HEK293 (cell line): Measurements from ENCODE around the gene FRY.

Experiments
- CTCF ChIA-PET: fragments of 350-600 bp; formaldehyde crosslinking; extraction: SDS; loops from one replicate; lab custom pipeline; 2021; ENCODE audit warnings: antibody characterized with exemption; lab: Yijun Ruan, JAX
- POLR2A ChIA-PET: fragments of 300-600 bp; formaldehyde crosslinking; extraction: SDS; loops from one replicate; lab custom pipeline; 2020; ENCODE audit warnings: antibody characterized with exemption, inconsistent platforms; lab: Yijun Ruan, JAX
- H3K27ac ChIP-seq: fragments of 200-500 bp; sonication (Bioruptor generic); 2 replicates; pipeline ENCODE4 v1.5.1; 2014; ENCODE audit warnings: low read depth, low read length, control low read depth, inconsistent platforms; ENCODE audit errors: extremely low read depth
- H3K36me3 ChIP-seq, 2 experiments: fragments of 200-500 bp in 1 of 2; sonication (Bioruptor generic) in 1 of 2; 1 replicate in 1 of 2; 2 replicates in 1 of 2; pipeline ENCODE4 v1.5.1; 2014 to 2017; ENCODE audit warnings: inconsistent platforms in 2 of 2, low read length in 2 of 2; ENCODE audit not compliant: control insufficient read depth in 2 of 2, insufficient read depth in 1 of 2
- H3K4me1 ChIP-seq: fragments of 200-500 bp; sonication (Bioruptor generic); 2 replicates; pipeline ENCODE4 v1.5.1; 2014; ENCODE audit warnings: mild to moderate bottlenecking, low read length, inconsistent platforms; ENCODE audit not compliant: control insufficient read depth, insufficient read depth
- H3K4me3 ChIP-seq: 2 replicates; pipeline ENCODE4 v1.5.1; 2011; ENCODE audit warnings: low read depth, mild to moderate bottlenecking, control low read depth, low read length, moderate library complexity
- H3K9me3 ChIP-seq: fragments of 200-500 bp; sonication (Bioruptor generic); 2 replicates; pipeline ENCODE4 v1.5.1; 2014; ENCODE audit warnings: low read depth, low read length, inconsistent platforms; ENCODE audit not compliant: control insufficient read depth, insufficient read depth
- BCL11A ChIP-seq: fragments of 450-650 bp; formaldehyde crosslinking; IDR thresholded peaks from 2 replicates; pipeline ENCODE4 v1.5.1; 2016; ENCODE audit warnings: low read depth, missing biosample characterization, missing genetic modification characterization
- GFI1B ChIP-seq: fragments of 450-650 bp; formaldehyde crosslinking; IDR thresholded peaks from 2 replicates; pipeline ENCODE4 v1.5.1; 2016; ENCODE audit warnings: missing biosample characterization, missing genetic modification characterization
- IKZF3 ChIP-seq: fragments of 450-650 bp; IDR thresholded peaks from 2 replicates; pipeline ENCODE4 v1.5.0; 2018; ENCODE audit warnings: missing biosample characterization, mild to moderate bottlenecking, missing genetic modification characterization, moderate library complexity
- PRDM1 ChIP-seq: fragments of 450-650 bp; formaldehyde crosslinking; IDR thresholded peaks from 2 replicates; pipeline ENCODE4; 2016; ENCODE audit warnings: missing biosample characterization, missing genetic modification characterization
- ZFP37 ChIP-seq: fragments of 450-650 bp; formaldehyde crosslinking; IDR thresholded peaks from 2 replicates; pipeline ENCODE4 v1.5.1; 2016; ENCODE audit warnings: missing biosample characterization, missing genetic modification characterization
- ZNF146 ChIP-seq: fragments of 450-650 bp; formaldehyde crosslinking; IDR thresholded peaks from 2 replicates; pipeline ENCODE4 v1.5.1; 2016; ENCODE audit warnings: missing biosample characterization, missing genetic modification characterization
- ZNF211 ChIP-seq: fragments of 450-650 bp; formaldehyde crosslinking; IDR thresholded peaks from 2 replicates; pipeline ENCODE4 v1.5.1; 2016; ENCODE audit warnings: low read depth, missing biosample characterization, missing genetic modification characterization
- ZNF223 ChIP-seq: fragments of 450-650 bp; formaldehyde crosslinking; IDR thresholded peaks from 2 replicates; pipeline ENCODE4 v1.5.1; 2016; ENCODE audit warnings: missing biosample characterization, missing genetic modification characterization
- ZNF274 ChIP-seq, 2 experiments: fragments of 200-500 bp in 1 of 2; fragments of 450-650 bp in 1 of 2; sonication (Bioruptor generic) in 1 of 2; formaldehyde crosslinking in 1 of 2; IDR thresholded peaks; 2 replicates each; pipeline versions ENCODE4 v1.5.1 to v1.6.1; 2014 to 2016; ENCODE audit warnings: borderline replicate concordance in 1 of 2, inconsistent platforms in 1 of 2, low read length in 1 of 2, missing biosample characterization in 1 of 2, missing genetic modification characterization in 1 of 2
- ZNF324 ChIP-seq: fragments of 450-650 bp; formaldehyde crosslinking; IDR thresholded peaks from 2 replicates; pipeline ENCODE4 v1.5.1; 2016; ENCODE audit warnings: missing biosample characterization, missing genetic modification characterization
- ZNF391 ChIP-seq: fragments of 450-650 bp; formaldehyde crosslinking; IDR thresholded peaks from 2 replicates; pipeline ENCODE4 v1.5.1; 2016; ENCODE audit warnings: low read depth, missing biosample characterization, missing genetic modification characterization, borderline replicate concordance
- ZNF433 ChIP-seq: fragments of 450-650 bp; formaldehyde crosslinking; IDR thresholded peaks from 2 replicates; pipeline ENCODE4 v1.5.1; 2016; ENCODE audit warnings: missing biosample characterization, missing genetic modification characterization, low read depth
- ZNF529 ChIP-seq: fragments of 450-650 bp; formaldehyde crosslinking; IDR thresholded peaks from 2 replicates; pipeline ENCODE4 v1.5.1; 2017; ENCODE audit warnings: missing genetic modification characterization, missing biosample characterization; ENCODE audit not compliant: insufficient replicate concordance
- ZNF585B ChIP-seq: fragments of 450-650 bp; formaldehyde crosslinking; IDR thresholded peaks from 2 replicates; pipeline ENCODE4 v1.5.1; 2016; ENCODE audit warnings: missing biosample characterization, missing genetic modification characterization
- ZNF626 ChIP-seq: fragments of 450-650 bp; sonication (Bioruptor Pico); formaldehyde crosslinking; IDR thresholded peaks from 2 replicates; pipeline ENCODE4 v1.5.1; 2018; ENCODE audit warnings: missing biosample characterization, missing genetic modification characterization, inconsistent platforms
- ZNF701 ChIP-seq: fragments of 450-650 bp; formaldehyde crosslinking; IDR thresholded peaks from 2 replicates; pipeline ENCODE4 v1.5.1; 2016; ENCODE audit warnings: missing biosample characterization, missing genetic modification characterization
- ZSCAN30 ChIP-seq: fragments of 450-650 bp; IDR thresholded peaks from 2 replicates; pipeline ENCODE4 v1.5.1; 2018; ENCODE audit warnings: missing biosample characterization, mild to moderate bottlenecking, missing genetic modification characterization, moderate library complexity
- TF ChIP-seq, protein P1 (sequence below): sonication (generic); formaldehyde crosslinking; IDR thresholded peaks from 2 replicates; pipeline ENCODE4 v1.8.1; 2022; ENCODE audit warnings: mild to moderate bottlenecking, moderate library complexity, missing genetic modification reagents
- TF ChIP-seq, protein P2 (sequence below): fragments of 450-650 bp; formaldehyde crosslinking; optimal IDR thresholded peaks from 2 replicates; pipeline ENCODE3; 2016; ENCODE audit warnings: missing biosample characterization, mild to moderate bottlenecking, missing genetic modification characterization
- TF ChIP-seq, protein P3 (sequence below): fragments of 450-650 bp; formaldehyde crosslinking; IDR thresholded peaks from 2 replicates; pipeline ENCODE4 v1.5.1; 2017; ENCODE audit warnings: missing biosample characterization, missing genetic modification characterization
- TF ChIP-seq, protein P4 (sequence below): fragments of 450-650 bp; formaldehyde crosslinking; IDR thresholded peaks from 2 replicates; pipeline ENCODE4 v1.5.1; 2016; ENCODE audit warnings: missing biosample characterization, missing genetic modification characterization, borderline replicate concordance
- TF ChIP-seq, protein P5 (sequence below): fragments of 450-650 bp; formaldehyde crosslinking; IDR thresholded peaks from 2 replicates; pipeline ENCODE4 v1.5.1; 2016; ENCODE audit warnings: missing biosample characterization, missing genetic modification characterization
- TF ChIP-seq, protein P6 (sequence below): fragments of 450-650 bp; formaldehyde crosslinking; IDR thresholded peaks from 2 replicates; pipeline ENCODE4 v1.5.1; 2016; ENCODE audit warnings: missing biosample characterization, missing genetic modification characterization, borderline replicate concordance

Gene FRY

DNA sequence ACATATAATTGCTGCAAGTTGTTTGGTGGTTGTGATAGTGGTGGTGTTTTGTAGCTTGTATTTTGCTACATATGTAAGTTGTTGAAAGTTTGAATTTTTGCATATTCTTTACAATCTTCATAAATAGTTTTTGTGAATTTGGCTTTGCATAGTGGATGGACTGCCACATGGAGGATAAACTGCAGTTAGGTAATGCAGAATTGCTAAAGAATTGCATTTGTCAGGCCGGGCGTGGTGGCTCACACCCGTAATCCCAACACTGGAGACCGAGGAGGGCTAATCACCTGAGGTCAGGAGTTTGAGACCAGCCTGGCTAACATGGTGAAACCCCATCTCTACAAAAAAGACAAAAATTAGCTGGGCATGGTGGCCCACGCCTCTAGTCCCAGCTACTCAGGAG is 171.6 kb downstream of the FRY start:
- TF ChIP-seq ZNF223 (tag by site-specific recombination), result no peak
- no peak for TF ChIP-seq ZFP37 (tag by site-specific recombination)
- TF ChIP-seq PRDM1 (tag by site-specific recombination), result no peak
- no peak for TF ChIP-seq ZNF274 (IDR thresholded peaks at IDR 0.05; ENCODE audit: low read length)
- TF ChIP-seq ZNF274 (tag by site-specific recombination; IDR thresholded peaks at IDR 0.05; ENCODE audit: borderline replicate concordance), result no peak
- no peak for TF ChIP-seq ZNF585B (tag by site-specific recombination)
- TF ChIP-seq, protein P1, sequence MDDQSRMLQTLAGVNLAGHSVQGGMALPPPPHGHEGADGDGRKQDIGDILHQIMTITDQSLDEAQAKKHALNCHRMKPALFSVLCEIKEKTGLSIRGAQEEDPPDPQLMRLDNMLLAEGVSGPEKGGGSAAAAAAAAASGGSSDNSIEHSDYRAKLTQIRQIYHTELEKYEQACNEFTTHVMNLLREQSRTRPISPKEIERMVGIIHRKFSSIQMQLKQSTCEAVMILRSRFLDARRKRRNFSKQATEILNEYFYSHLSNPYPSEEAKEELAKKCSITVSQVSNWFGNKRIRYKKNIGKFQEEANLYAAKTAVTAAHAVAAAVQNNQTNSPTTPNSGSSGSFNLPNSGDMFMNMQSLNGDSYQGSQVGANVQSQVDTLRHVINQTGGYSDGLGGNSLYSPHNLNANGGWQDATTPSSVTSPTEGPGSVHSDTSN (CRISPR knock-in tag), result no peak
- no peak for TF ChIP-seq ZNF391
- TF ChIP-seq, protein P2, sequence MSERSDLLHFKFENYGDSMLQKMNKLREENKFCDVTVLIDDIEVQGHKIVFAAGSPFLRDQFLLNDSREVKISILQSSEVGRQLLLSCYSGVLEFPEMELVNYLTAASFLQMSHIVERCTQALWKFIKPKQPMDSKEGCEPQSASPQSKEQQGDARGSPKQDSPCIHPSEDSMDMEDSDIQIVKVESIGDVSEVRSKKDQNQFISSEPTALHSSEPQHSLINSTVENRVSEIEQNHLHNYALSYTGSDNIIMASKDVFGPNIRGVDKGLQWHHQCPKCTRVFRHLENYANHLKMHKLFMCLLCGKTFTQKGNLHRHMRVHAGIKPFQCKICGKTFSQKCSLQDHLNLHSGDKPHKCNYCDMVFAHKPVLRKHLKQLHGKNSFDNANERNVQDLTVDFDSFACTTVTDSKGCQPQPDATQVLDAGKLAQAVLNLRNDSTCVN, result no peak
- TF ChIP-seq ZNF626, result no peak
- no peak for TF ChIP-seq ZNF211 (tag by site-specific recombination)
- TF ChIP-seq GFI1B (tag by site-specific recombination), result no peak
- no peak for TF ChIP-seq ZNF529 (tag by site-specific recombination)
- TF ChIP-seq ZNF146 (tag by site-specific recombination), result no peak
- TF ChIP-seq, protein P3, sequence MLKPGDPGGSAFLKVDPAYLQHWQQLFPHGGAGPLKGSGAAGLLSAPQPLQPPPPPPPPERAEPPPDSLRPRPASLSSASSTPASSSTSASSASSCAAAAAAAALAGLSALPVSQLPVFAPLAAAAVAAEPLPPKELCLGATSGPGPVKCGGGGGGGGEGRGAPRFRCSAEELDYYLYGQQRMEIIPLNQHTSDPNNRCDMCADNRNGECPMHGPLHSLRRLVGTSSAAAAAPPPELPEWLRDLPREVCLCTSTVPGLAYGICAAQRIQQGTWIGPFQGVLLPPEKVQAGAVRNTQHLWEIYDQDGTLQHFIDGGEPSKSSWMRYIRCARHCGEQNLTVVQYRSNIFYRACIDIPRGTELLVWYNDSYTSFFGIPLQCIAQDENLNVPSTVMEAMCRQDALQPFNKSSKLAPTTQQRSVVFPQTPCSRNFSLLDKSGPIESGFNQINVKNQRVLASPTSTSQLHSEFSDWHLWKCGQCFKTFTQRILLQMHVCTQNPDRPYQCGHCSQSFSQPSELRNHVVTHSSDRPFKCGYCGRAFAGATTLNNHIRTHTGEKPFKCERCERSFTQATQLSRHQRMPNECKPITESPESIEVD (tag by site-specific recombination), result no peak
- TF ChIP-seq IKZF3 (tag by site-specific recombination), result no peak
- no peak for TF ChIP-seq ZNF433 (tag by site-specific recombination)
- H3K4me1 ChIP-seq, result peaks cover 12% of the 10 kb centered on the region
- POLR2A ChIA-PET, result no interaction called here
- CTCF ChIA-PET, result interaction anchor here (1.1 kb wide), 1 partner anchor 38 kb away, joined by 3 read pairs; no protein-coding TSS in a partner anchor
- no peak overlapping the region for H3K4me3 ChIP-seq
- no peak overlapping the region for H3K27ac ChIP-seq
- no peaks in the 10 kb centered on the region for H3K9me3 ChIP-seq
- no peaks in the 10 kb centered on the region for H3K36me3 ChIP-seq

DNA sequence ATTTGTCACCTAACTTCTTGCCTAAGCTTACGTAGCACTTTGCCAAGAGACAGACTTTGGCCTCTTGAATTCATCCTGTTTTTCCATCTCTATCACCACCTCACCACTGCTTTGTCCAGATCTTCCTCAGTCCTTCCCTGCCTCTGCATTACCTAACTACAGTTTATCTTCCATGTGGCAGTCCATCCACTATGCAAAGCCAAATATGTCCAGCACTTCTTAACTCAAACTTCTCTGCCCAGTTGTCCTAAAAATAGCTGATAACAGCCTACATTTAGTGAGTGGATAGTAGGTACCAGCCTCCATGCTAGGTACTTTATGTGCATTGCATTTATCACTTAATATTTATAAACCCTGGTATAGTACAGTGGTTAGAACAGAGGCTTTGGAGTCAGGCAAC is 172.2 kb downstream of the FRY start:
- H3K4me1 ChIP-seq, result peaks cover 12% of the 10 kb centered on the region
- H3K4me3 ChIP-seq, result no peak overlapping the region
- no peaks in the 10 kb centered on the region for H3K9me3 ChIP-seq
- H3K36me3 ChIP-seq, result no peaks in the 10 kb centered on the region
- ChIA-PET CTCF (no interaction called here), POLR2A (no interaction called here)
- H3K27ac ChIP-seq, result no peak overlapping the region
- TF ChIP-seq, protein P4, sequence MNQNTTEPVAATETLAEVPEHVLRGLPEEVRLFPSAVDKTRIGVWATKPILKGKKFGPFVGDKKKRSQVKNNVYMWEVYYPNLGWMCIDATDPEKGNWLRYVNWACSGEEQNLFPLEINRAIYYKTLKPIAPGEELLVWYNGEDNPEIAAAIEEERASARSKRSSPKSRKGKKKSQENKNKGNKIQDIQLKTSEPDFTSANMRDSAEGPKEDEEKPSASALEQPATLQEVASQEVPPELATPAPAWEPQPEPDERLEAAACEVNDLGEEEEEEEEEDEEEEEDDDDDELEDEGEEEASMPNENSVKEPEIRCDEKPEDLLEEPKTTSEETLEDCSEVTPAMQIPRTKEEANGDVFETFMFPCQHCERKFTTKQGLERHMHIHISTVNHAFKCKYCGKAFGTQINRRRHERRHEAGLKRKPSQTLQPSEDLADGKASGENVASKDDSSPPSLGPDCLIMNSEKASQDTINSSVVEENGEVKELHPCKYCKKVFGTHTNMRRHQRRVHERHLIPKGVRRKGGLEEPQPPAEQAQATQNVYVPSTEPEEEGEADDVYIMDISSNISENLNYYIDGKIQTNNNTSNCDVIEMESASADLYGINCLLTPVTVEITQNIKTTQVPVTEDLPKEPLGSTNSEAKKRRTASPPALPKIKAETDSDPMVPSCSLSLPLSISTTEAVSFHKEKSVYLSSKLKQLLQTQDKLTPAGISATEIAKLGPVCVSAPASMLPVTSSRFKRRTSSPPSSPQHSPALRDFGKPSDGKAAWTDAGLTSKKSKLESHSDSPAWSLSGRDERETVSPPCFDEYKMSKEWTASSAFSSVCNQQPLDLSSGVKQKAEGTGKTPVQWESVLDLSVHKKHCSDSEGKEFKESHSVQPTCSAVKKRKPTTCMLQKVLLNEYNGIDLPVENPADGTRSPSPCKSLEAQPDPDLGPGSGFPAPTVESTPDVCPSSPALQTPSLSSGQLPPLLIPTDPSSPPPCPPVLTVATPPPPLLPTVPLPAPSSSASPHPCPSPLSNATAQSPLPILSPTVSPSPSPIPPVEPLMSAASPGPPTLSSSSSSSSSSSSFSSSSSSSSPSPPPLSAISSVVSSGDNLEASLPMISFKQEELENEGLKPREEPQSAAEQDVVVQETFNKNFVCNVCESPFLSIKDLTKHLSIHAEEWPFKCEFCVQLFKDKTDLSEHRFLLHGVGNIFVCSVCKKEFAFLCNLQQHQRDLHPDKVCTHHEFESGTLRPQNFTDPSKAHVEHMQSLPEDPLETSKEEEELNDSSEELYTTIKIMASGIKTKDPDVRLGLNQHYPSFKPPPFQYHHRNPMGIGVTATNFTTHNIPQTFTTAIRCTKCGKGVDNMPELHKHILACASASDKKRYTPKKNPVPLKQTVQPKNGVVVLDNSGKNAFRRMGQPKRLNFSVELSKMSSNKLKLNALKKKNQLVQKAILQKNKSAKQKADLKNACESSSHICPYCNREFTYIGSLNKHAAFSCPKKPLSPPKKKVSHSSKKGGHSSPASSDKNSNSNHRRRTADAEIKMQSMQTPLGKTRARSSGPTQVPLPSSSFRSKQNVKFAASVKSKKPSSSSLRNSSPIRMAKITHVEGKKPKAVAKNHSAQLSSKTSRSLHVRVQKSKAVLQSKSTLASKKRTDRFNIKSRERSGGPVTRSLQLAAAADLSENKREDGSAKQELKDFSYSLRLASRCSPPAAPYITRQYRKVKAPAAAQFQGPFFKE (tag by site-specific recombination), result no peak
- TF ChIP-seq ZSCAN30 (tag by site-specific recombination), result no peak
- TF ChIP-seq BCL11A (tag by site-specific recombination), result no peak
- no peak for TF ChIP-seq ZNF324 (tag by site-specific recombination)
- TF ChIP-seq, protein P5, sequence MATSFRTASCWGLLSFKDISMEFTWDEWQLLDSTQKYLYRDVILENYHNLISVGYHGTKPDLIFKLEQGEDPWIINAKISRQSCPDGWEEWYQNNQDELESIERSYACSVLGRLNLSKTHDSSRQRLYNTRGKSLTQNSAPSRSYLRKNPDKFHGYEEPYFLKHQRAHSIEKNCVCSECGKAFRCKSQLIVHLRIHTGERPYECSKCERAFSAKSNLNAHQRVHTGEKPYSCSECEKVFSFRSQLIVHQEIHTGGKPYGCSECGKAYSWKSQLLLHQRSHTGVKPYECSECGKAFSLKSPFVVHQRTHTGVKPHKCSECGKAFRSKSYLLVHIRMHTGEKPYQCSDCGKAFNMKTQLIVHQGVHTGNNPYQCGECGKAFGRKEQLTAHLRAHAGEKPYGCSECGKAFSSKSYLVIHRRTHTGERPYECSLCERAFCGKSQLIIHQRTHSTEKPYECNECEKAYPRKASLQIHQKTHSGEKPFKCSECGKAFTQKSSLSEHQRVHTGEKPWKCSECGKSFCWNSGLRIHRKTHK (tag by site-specific recombination), result no peak
- TF ChIP-seq ZNF701 (tag by site-specific recombination), result no peak
- TF ChIP-seq, protein P6, sequence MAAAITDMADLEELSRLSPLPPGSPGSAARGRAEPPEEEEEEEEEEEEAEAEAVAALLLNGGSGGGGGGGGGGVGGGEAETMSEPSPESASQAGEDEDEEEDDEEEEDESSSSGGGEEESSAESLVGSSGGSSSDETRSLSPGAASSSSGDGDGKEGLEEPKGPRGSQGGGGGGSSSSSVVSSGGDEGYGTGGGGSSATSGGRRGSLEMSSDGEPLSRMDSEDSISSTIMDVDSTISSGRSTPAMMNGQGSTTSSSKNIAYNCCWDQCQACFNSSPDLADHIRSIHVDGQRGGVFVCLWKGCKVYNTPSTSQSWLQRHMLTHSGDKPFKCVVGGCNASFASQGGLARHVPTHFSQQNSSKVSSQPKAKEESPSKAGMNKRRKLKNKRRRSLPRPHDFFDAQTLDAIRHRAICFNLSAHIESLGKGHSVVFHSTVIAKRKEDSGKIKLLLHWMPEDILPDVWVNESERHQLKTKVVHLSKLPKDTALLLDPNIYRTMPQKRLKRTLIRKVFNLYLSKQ (tag by site-specific recombination), result no peak
